Measurements from ENCODE around the gene G0S2. TPM values are rescaled to one million over a fixed set of nuclear protein-coding genes. Genes with fewer than 3 reads are reported as not detected.

The G0S2 gene
- total and polyA plus RNA-seq, 9 of the 15 experiments (the other 6 are each of a cell fraction or from before 2014, with no cell fraction given): 0.18 to 65.6 (median 11.4) TPM

- no peak; the same call in 1 of the 2 replicates for TF ChIP-seq TFE3 (CRISPR knock-in tag; IDR thresholded peaks at IDR 0.05)
- TF ChIP-seq UBTF (IDR thresholded peaks at IDR 0.05; ENCODE audit: borderline replicate concordance in 1 of 2, low read depth in 2 of 2, low read length in 2 of 2): peak in 1 of 2 experiments; percentile 53; a peak in 1 of 4 replicates
- no peak for TF ChIP-seq ZNF57 (CRISPR knock-in tag; IDR thresholded peaks at IDR 0.05)
- TF ChIP-seq MAX (CRISPR knock-in tag; IDR thresholded peaks at IDR 0.05): peak; percentile 93
- peak; percentile 79 for TF ChIP-seq NEUROD1 (IDR thresholded peaks at IDR 0.05; ENCODE audit: borderline replicate concordance, low read depth, low read length, partially characterized antibody)
- TF ChIP-seq SNIP1 (IDR thresholded peaks at IDR 0.05; ENCODE audit: low read depth): no peak
- TF ChIP-seq HEY1 (CRISPR knock-in tag; IDR thresholded peaks at IDR 0.05; ENCODE audit: borderline replicate concordance): peak; percentile 92; the same call in 1 of the 2 replicates
- TF ChIP-seq MXD1 (CRISPR knock-in tag; IDR thresholded peaks at IDR 0.05; ENCODE audit: borderline replicate concordance, poor library complexity, severe bottlenecking): no peak
- TF ChIP-seq TARDBP (IDR thresholded peaks at IDR 0.05): 0 out of 2 replicates have a peak, but pooled peaks have one; percentile 51
- no peak for TF ChIP-seq ELK1 (CRISPR knock-in tag; IDR thresholded peaks at IDR 0.05)
- no peak for TF ChIP-seq SMARCA4 (IDR thresholded peaks at IDR 0.05)
- TF ChIP-seq ESRRA (IDR thresholded peaks at IDR 0.05; ENCODE audit: borderline replicate concordance, low read depth): peak; percentile 44; the same call in 1 of the 2 replicates
- no peak for TF ChIP-seq HCFC1 (IDR thresholded peaks at IDR 0.05; ENCODE audit: low read depth, low read length)
- TF ChIP-seq ZNF217 (CRISPR knock-in tag; IDR thresholded peaks at IDR 0.05): no peak
- no peak for TF ChIP-seq RBM39 (optimal IDR thresholded peaks at IDR 0.05; ENCODE audit: low read depth, low read length)
- peak in 1 of 2 experiments; percentile 69; a peak in 1 of 4 replicates for TF ChIP-seq TBL1XR1 (IDR thresholded peaks at IDR 0.05; ENCODE audit: low read length in 2 of 2)
- peak; percentile 90 for TF ChIP-seq SMAD4 (CRISPR knock-in tag; conservative IDR thresholded peaks at IDR 0.05)
- no peak for TF ChIP-seq MAFG (tag; conservative IDR thresholded peaks at IDR 0.05)
- 0 out of 2 replicates have a peak, but pooled peaks have one; percentile 9 for TF ChIP-seq GABPB2 (CRISPR knock-in tag; conservative IDR thresholded peaks at IDR 0.05)
- TF ChIP-seq ERF (CRISPR knock-in tag; IDR thresholded peaks at IDR 0.05): 0 out of 2 replicates have a peak, but pooled peaks have one; percentile 20
- TF ChIP-seq SMARCE1 (IDR thresholded peaks at IDR 0.05): no peak
- peak; percentile 72 for TF ChIP-seq ATF7 (IDR thresholded peaks at IDR 0.05)
- TF ChIP-seq FOXA1 (IDR thresholded peaks at IDR 0.05; ENCODE audit: borderline replicate concordance): no peak
- no peak for TF ChIP-seq POLR3G (IDR thresholded peaks at IDR 0.05; ENCODE audit: extremely low read depth, insufficient read length, insufficient replicate concordance)
Measured at GRCh38 chr1:209674957-209675564, at the start of gene G0S2 (continued).

All from K562 (cell line).